Fibroblast of villous mesenchyme (primary cell): Measurements from ENCODE around the gene PCDHB14. TPM values are rescaled to one million over a fixed set of nuclear protein-coding genes. Genes with fewer than 3 reads are reported as not detected.
A peak's percentile ranks its signal among the peaks of the same experiment; 100 is the strongest.
"Not testable (repeated sequence)": the region's sequence is repeated elsewhere in the genome, so short reads cannot be mapped to it uniquely, and the experiment has no call there.

ENCODE experiments used
- DNase-seq: peaks from one replicate; pipeline ENCODE4 v3.0.0-alpha.2; 2010; ENCODE audit warnings: low read depth
- H3K4me3 ChIP-seq: 2 replicates; pipeline ENCODE4 v1.5.1; 2011; ENCODE audit warnings: low read depth, mild to moderate bottlenecking, low read length
- CTCF ChIP-seq: IDR thresholded peaks from 2 replicates; pipeline ENCODE4 v1.5.1; 2012; ENCODE audit warnings: low read depth, mild to moderate bottlenecking, low read length; ENCODE audit not compliant: insufficient read depth
- total RNA-seq: library from RNA; depleted of rRNA; stranded (reverse); fragments of >200 nt; gene quantifications from 2 replicates; pipeline ENCODE4 v1.2.3, GENCODE V29; 2012

The PCDHB14 gene
- total RNA-seq = 0.32 and 0.43 TPM in 2 replicates

DNA sequence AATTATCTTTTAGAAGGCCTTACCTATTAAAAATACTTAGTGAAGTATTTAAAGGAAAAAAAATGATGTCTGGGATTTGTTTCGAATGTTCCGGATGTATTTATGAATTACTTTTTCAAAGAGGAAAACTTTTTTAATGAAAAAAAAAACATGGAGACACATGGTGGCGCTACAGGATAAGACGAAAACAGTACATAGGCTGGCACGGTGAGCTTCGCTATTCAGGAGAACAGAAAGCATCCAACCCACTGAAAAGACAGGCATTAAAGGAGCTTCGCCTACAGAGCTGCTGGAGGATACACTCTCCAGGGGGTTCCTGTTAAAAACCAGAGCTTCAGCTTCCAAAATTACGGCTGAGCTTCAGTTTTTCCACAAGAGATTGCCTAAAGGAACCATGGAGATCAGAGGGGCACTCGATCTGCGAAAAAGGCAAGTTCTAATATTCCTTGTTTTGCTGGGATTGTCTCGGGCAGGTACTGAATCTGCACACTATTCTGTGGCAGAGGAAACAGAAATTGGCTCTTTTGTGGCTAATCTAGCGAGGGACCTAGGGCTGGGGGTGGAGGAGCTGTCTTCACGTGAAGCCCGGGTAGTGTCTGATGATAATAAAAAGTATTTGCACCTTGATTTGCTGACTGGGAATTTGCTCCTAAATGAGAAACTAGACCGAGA, at the start of gene PCDHB14:
PCDHB14 (plus strand) TSS at position 232 of the 672 bp plus-strand sequence; CDS start at position 395, 163 bp downstream.
- DNase-seq = peak; percentile 27
- peak within 1 kb of the TSS; percentile 24 for H3K4me3 ChIP-seq
- peak; percentile 25 for TF ChIP-seq CTCF

GRCh38 chr5:141174291-141175104, 48.6 kb upstream of the PCDHB14 start:
- not testable (repeated sequence) for H3K4me3 ChIP-seq, DNase-seq

DNA sequence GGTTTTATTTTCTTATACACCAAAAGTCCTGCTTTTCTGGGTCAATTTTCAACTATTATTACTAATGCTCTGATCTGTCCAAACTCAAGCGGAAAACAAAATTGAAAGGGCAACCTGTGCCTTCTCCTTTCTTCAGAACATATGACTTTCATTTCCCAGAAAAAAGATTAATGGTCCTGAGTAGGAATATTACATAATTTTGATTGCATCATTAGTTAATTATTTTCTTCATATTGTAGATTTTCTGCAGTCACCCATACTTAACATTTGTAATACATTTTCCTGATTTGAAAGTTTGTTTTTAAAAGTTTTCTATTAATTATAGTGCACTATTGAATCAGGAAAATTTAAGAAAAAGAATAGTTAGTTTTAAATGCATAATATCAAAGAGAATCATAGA, 47.2 kb upstream of the PCDHB14 start:
- no peak for TF ChIP-seq CTCF
- no peak for DNase-seq
- H3K4me3 ChIP-seq = no peak overlapping the region

DNA sequence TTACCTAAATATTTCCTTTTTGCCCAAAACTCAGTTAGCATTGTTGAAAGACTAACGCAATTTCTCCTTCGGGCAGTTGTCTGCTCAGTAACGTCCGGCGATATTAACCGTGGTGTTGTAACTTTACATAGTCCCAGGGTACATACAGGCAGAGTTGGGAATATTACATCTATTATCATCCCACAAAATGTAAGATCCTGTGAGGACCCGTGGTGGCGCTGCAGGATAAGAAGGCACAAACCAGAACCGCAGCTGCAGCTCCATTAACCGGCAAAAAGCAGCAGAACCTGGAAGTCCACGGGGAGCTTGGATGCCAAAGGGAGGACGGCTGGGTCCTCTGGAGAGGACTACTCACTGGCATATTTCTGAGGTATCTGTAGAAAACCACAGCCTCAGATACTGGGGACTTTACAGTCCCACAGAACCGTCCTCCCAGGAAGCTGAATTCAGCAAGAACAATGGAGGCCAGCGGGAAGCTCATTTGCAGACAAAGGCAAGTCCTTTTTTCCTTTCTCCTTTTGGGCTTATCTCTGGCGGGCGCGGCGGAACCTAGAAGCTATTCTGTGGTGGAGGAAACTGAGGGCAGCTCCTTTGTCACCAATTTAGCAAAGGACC, 45.5 kb upstream of the PCDHB14 start, which contains the start of gene PCDHB8:
PCDHB8 (plus strand) TSS at position 214 of the 615 bp plus-strand sequence; CDS start at position 459, 245 bp downstream.
- DNase-seq, H3K4me3 ChIP-seq: not testable (repeated sequence)

- H3K4me3 ChIP-seq, DNase-seq: not testable (repeated sequence)
These were observed 43.8 kb upstream of the PCDHB14 start for GRCh38 chr5:141179371-141179770.

DNA sequence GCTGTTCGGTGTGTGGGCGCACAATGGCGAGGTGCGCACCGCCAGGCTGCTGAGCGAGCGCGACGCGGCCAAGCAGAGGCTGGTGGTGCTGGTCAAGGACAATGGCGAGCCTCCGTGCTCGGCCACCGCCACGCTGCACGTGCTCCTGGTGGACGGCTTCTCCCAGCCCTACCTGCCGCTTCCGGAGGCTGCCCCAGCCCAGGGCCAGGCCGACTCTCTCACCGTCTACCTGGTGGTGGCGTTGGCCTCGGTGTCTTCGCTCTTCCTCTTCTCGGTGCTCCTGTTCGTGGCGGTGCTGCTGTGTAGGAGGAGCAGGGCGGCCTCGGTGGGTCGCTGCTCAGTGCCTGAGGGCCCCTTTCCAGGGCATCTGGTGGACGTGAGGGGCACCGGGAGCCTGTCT, 43.3 kb upstream of the PCDHB14 start:
- H3K4me3 ChIP-seq, DNase-seq: not testable (repeated sequence)

- no peak overlapping the region for H3K4me3 ChIP-seq
- no peak for TF ChIP-seq CTCF
- no peak for DNase-seq
These were observed 42.8 kb upstream of the PCDHB14 start for GRCh38 chr5:141180313-141180712.

DNA sequence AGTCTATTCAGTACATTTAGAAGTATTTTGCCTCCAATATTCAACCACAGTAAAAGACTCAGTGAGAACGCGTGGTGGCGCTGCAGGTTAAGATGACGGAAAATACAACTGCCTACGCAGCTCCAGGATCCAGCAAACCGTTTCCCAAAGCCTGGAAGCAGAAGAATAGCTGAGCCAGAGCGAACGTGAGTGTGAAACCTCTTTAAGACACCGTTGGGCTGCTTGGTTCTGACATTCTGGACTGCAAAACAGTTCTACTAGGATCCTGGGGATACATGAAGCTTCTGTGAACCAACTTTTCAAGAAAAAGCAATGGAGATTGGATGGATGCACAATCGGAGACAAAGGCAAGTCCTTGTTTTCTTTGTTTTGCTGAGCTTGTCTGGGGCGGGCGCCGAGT, 40.9 kb upstream of the PCDHB14 start, which contains the start of gene PCDHB16:
PCDHB16 (plus strand) TSS at position 140 of the 400 bp plus-strand sequence; CDS start at position 313, 173 bp downstream.
- TF ChIP-seq CTCF = peak; percentile 26
- peak; percentile 15 for DNase-seq
- no peak within 1 kb of the TSS for H3K4me3 ChIP-seq

- not testable (repeated sequence) for DNase-seq, H3K4me3 ChIP-seq
These were observed 38.9 kb upstream of the PCDHB14 start for GRCh38 chr5:141184117-141184855.
